EH (cell line): Measurements from ENCODE around the gene HCST.

Experiments
- DNase-seq: peaks from one replicate; pipeline ENCODE4 v3.0.0-alpha.2; 2015; ENCODE audit warnings: low read depth

HCST gene, protein sequence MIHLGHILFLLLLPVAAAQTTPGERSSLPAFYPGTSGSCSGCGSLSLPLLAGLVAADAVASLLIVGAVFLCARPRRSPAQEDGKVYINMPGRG

DNA sequence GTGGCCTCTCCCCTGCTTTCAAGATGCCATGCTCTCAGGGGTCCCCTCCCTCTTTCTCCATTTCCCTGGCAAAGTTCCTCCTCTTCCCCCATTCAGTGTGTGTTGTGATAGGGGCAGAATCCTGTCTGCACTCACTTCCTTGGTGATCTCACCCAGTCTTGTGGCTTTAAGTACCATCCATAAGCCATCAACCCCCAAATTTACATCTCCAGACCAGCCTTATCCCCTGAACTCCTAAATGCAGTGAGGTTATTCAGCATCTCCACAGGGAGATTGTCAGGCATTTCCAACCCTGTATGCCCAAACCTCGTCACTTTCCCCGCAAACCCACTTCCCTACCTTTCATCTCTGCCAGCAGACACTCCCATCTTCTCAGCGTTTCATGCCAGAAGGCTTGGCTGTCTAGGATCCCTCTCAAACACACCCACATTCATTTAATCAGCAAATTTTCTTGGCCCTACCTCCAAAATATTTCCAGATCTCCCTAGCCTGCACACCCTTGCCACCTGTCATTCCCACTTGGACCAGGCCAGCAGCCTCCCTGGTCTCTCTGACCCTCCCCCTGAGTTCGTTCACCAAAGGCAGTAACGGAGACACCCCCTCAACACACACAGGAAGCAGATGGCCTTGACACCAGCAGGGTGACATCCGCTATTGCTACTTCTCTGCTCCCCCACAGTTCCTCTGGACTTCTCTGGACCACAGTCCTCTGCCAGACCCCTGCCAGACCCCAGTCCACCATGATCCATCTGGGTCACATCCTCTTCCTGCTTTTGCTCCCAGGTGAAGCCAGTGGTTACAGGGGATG is at the start of gene HCST:
Gene HCST, plus strand, starts transcription at position 676 of the 808 bp plus-strand sequence. Its CDS starts 65 bp downstream, at position 741.
- DNase-seq: peak; percentile 76

DNA sequence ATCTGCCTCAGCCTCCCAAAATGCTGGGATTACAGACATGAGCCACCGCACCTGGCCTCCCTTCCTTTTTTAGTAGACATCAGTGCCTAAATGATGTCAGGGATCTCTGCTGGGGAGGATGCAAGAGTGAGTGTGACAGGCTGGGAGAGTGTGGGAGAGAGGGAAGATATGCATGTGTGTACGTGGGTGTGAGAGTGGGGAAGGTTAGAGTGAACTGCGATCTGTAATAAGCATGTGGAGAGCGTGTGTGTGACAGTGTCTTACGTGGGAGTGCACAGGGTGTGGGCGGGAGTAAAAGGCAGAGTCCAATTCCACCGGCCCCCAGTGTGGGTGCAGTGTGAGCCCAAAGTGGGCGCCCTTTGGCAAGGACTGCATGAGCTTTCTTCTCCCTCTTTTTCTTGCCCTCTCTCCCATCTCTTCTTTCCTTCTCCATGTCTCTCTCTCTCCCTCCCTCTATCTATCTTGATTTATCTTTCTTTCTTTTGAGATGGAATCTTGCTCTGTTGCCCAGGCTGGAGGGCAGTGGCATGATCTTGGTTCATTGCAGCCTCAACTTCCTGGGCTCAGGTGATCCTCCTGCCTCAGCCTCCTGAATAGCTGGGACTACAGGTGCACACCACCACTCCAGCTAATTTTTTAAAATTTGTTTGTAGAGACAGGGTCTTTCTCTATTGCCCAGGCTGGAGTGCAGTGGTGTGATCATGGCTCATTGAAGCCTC is 49.1 kb upstream of the HCST start:
- DNase-seq: no peak

DNA sequence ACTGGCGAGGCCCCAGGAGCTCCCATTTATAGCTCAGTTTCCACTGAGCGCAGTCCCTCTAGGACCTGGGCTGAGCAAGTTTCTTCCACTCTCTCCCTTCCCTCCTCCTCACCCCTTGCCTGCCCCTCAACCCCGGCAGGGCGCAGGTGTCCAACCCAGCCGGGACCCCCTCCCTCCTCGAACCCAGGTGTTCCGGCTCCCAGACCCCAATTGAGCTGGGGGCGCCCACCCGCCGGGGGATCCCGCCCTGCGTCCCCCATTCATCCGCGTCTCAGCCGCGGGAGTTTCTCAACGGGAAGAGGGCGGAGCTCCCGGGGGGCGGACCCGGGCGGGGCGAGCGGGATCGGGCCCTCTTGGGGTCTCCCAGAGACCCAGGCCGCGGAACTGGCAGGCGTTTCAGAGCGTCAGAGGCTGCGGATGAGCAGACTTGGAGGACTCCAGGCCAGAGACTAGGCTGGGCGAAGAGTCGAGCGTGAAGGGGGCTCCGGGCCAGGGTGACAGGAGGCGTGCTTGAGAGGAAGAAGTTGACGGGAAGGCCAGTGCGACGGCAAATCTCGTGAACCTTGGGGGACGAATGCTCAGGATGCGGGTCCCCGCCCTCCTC is 45.7 kb upstream of the HCST start, which contains the start of gene KIRREL2:
Gene KIRREL2, plus strand, starts transcription at position 366 of the 604 bp plus-strand sequence. Its CDS starts 209 bp downstream, at position 575.
- DNase-seq: no peak

DNA sequence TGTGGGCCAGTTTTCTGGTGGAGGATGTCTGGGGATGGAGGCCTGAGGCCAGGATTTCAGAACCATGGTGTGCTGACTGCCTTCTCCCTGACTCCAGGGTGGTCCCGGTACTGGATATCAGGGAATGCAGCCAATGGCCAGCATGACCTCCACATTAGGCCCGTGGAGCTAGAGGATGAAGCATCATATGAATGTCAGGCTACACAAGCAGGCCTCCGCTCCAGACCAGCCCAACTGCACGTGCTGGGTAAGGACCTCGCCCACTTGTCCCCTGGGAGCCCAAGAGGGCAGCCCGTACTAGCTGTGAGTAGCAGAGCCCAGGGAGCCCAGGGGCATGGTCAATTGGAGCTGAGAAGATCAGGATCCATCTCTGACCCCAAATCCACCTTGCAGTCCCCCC is 44.0 kb upstream of the HCST start:
- no peak for DNase-seq

DNA sequence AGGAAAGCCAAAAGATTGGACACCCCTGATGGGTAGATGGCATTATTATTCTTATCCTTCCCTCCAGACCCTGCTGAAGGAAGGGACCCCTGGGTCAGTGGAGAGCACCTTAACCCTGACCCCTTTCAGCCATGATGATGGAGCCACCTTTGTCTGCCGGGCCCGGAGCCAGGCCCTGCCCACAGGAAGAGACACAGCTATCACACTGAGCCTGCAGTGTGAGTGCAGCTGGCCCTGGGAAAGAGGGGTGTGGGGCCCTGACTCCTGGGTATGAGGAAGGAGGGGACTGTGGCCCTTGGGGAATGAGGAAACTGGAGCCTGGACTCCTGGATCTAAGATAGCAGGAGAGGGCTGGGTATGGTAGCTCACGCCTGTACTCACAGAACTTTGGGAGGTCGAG is 42.9 kb upstream of the HCST start:
- no peak for DNase-seq

DNA sequence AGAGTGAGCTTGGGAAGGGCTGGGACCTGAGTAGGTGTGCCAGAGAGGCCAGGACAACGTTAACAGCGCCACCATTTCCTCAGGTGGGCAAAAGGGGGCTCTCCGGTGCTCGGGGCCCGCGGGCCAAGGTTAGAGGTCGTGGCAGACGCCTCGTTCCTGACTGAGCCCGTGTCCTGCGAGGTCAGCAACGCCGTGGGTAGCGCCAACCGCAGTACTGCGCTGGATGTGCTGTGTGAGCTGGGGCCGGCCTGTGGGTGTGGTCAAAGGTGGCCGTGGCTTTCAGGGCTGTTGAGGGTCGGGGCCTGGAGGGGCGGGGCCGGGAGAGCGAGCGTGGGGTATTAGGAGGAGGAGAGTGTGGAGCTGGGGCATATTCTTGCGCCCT is 41.9 kb upstream of the HCST start:
- no peak for DNase-seq

DNA sequence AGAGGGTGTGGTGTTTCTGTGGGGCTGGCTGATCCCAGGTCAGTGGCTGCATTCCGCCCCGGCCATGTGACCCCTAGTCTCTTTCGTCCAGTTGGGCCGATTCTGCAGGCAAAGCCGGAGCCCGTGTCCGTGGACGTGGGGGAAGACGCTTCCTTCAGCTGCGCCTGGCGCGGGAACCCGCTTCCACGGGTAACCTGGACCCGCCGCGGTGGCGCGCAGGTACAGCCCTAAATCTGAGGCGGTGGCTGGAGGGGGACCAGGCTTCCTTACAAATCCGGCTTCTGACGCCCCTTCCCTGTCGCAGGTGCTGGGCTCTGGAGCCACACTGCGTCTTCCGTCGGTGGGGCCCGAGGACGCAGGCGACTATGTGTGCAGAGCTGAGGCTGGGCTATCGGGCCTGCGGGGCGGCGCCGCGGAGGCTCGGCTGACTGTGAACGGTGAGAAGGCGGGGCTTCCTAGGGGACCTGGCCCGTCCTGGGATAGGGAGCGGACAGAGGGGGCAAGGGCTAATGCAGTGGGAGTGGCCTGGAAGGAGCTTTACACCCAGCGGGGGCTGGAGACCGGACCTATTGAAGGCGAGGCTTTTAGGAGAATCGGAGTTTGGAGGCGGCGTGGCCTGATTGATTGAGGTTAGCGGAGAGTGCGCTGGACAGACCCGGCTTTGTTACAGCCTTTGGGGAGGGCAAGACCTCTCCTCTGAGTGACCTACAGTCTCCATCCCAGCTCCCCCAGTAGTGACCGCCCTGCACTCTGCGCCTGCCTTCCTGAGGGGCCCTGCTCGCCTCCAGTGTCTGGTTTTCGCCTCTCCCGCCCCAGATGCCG is 41.3 kb upstream of the HCST start:
- peak; percentile 16 for DNase-seq

DNA sequence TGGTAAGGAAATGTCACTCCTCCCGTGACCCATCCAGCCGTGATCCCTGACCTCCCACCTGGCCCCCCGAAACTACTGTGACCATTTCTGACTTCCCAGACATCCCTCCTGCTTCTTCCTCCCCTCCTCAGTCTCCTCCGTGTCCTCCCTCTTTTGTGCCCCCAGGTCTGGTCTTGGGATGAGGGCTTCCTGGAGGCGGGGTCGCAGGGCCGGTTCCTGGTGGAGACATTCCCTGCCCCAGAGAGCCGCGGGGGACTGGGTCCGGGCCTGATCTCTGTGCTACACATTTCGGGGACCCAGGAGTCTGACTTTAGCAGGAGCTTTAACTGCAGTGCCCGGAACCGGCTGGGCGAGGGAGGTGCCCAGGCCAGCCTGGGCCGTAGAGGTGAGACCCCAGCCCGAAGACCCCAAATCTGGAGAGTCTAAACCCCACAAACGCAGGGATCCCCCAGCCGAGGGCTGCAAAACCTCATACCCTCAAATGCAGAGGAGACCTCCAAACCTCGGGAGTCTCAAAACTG is 40.6 kb upstream of the HCST start:
- no peak for DNase-seq

DNA sequence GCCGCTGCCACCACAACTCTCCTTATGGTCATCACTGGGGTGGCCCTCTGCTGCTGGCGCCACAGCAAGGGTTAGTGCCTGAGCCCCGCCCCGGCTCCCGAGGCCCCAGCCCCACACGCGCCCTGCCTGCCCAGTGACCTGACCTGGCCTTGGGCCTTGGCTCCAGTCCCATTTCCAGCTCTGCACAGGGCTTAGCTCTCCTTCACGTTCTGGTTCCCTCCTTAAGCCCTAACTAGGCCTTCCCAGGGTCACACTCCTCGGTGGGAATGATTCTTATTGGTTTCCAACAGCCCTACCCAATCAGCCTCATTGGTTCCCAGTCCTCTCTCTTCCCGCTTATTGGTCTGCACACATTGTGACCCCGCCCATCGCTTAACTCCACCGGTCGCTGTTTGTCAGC is 39.8 kb upstream of the HCST start:
- DNase-seq: no peak

DNA sequence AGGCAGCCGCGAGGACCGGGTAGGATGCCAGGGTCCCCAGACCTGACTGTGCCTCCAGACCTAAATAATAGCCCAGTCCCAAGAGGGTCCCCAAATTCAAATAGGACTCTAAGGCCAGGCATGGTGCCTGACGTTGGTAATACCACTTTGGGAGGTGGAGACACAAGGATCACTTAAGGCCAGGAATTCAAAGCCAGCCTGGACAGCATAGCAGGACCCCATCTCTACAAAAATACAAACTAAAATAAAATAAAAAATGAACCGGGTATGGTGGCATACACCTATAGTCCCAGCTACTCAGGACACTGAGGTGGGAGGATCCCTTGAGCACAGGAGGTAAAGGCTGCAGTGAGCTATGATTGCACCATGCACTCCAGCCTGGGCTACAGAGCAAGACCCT is 39.3 kb upstream of the HCST start:
- DNase-seq: no peak

DNA sequence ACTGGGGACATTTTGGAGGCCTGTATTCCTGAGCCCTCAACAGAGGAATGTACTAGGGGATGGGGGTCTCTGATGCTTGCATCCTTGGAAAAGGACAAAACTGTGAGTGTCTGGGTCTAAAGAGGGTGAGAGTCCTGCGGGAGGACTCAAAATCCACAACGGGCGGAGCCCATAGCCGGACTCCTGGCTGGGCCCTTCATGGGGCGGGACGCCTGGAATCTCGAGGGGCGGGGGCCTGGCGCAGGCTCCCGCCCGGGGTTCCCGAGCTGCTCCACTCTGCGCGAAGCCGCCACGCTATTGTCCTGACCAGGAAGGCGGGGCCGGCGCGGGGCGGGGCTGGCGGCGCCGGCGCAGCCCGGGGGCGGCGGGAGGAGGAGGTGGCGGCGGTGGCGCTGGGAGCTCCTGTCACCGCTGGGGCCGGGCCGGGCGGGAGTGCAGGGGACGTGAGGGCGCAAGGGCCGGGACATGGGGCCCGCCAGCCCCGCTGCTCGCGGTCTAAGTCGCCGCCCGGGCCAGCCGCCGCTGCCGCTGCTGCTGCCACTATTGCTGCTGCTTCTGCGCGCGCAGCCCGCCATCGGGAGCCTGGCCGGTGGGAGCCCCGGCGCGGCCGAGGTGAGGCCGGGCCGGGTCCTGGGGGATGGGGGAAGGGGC is 34.0 kb upstream of the HCST start, which contains the start of gene APLP1:
Gene APLP1, plus strand, starts transcription at position 403 of the 651 bp plus-strand sequence. Its CDS starts 63 bp downstream, at position 466.
- peak; percentile 58 for DNase-seq

DNA sequence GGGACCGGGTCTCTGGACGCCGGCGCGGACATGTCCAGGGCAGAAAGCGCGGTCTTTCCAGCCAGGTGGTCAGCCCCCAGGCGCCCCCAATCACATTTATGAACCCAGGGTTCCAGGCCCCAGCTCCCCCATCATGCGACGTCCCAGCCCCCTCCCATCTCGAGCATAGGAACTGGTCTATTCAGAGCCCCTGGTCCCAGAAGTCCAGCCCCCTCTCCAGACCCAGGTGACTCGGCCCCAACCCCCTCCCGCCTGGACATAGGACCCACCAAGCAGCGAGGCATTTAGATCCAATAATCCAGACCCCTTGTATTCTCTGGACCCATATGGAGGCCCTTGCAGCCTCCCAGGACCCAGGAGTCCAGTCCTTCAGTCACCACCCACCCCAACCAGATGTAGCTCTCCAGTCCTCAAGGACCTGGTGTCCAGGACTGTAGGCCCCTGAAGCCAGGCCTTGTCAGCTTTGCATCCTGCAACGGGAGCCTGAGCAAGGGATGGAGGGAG is 33.5 kb upstream of the HCST start:
- DNase-seq: no peak

DNA sequence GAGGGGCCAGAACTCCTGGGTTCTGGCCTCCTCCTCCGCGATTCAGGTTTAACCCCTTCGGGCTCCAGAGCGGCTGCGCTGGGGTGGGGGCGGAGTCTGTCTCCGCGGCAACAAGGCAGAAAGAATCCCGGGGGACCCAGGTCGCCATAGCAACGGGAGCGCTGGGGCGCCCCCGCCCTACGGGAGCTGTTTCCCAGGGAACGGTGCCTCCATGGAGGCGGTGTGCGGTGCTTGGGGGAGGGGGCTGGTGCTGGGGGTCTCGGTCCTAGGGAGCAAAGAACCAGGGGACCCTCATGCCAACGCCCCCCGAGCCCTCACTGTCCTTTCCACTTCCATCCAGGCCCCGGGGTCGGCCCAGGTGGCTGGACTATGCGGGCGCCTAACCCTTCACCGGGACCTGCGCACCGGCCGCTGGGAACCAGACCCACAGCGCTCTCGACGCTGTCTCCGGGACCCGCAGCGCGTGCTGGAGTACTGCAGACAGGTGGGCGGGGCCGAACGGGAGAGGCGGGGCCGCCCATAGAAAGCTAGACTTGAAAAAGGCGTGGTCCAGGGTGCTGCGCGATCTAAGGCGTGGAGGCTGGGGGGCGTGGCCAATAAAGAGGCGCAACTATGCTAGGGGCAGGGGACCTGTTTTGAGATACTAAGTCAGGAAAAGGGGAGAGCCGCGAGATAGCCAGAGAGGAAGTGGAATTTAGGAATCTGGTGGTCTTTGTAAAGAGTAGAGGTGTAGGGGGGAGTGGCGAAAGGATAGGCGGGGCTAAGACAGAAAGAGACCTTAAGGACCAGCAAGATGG is 32.8 kb upstream of the HCST start:
- DNase-seq: peak; percentile 81

DNA sequence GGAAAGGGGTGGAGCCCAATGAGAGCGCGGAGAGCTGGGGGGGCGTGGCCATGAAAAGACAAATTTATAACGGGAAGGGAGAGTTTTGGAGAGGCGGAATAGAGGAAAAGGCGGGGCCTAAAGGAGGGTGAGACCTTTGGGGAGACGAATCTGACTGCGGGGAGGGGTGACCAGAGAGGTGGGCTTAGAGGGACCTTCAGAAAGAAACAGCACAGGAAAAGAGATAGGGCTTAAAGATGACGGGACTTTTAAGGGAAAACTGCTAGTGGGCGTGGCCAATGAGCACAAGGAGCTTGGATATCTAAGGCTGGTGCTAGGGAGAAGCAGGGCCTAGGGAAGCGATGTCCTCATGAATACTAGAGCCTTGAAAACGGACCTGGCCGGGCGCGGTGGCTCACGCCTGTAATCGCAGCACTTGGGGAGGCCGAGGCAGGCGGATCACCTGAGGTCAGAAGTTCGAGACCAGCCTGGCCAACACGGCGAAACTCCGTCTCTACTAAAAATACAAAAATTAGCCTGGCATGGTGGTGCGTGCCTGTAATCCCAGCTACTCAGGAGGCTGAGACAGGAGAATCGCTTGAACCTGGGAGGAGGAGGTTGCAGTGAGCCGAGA is 32.1 kb upstream of the HCST start:
- peak; percentile 73 for DNase-seq

DNA sequence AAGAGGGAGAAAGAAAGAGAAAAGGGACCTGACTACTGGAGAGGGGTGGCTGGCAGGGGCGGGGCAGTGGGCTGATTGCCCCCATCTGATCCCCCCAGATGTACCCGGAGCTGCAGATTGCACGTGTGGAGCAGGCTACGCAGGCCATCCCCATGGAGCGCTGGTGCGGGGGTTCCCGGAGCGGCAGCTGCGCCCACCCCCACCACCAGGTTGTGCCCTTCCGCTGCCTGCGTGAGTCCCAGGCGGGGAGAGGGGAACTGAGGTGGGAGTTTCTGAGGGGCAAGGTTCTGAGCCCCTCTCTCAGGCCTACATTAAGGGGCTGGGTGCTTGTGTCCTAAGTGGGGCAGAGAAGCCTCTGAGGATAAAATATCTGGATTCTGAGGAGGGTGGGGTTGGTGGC is 31.5 kb upstream of the HCST start:
- no peak for DNase-seq

DNA sequence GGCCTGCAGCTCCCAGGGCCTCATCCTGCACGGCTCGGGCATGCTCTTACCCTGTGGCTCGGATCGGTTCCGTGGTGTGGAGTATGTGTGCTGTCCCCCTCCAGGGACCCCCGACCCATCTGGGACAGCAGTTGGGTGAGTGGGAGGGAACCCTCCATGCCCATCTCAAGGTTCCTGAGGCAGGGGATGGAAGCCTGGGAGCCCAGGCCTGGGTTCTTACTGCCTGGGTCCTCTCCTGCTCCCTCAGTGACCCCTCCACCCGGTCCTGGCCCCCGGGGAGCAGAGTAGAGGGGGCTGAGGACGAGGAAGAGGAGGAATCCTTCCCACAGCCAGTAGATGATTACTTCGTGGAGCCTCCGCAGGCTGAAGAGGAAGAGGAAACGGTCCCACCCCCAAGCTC is 30.7 kb upstream of the HCST start:
- no peak for DNase-seq

DNA sequence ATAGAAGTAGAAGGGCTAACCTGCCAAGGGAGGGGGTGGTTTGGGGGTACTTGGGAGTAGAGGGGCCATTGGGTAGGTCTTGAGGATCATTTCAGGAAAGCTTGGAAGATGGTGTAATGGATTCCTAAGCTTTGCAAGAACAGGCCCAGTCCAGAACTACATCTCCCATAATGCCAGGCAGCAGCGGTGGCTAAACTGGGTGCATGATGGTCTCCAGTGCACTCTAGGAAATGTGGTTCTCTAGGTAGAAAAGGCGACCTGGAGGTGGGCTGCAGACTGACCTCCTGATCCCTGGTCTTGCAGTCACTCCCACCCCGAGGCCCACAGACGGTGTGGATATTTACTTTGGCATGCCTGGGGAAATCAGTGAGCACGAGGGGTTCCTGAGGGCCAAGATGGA is 30.1 kb upstream of the HCST start:
- no peak for DNase-seq

DNA sequence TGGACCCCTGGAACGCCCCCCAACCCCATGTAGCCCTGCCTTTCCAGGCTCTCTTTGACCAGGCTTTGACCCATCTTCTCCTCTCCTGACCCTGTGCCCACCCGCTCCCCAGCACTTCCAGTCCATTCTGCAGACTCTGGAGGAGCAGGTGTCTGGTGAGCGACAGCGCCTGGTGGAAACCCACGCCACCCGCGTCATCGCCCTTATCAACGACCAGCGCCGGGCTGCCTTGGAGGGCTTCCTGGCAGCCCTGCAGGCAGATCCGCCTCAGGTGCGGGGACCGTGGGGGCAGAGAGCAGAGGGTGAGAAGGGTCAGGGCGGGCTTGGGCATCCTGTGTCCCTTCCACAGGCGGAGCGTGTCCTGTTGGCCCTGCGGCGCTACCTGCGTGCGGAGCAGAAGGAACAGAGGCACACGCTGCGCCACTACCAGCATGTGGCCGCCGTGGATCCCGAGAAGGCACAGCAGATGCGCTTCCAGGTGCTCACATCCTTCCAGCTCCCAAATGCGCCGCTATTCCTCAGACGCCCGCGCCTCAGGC is 27.9 kb upstream of the HCST start:
- DNase-seq: no peak

DNA sequence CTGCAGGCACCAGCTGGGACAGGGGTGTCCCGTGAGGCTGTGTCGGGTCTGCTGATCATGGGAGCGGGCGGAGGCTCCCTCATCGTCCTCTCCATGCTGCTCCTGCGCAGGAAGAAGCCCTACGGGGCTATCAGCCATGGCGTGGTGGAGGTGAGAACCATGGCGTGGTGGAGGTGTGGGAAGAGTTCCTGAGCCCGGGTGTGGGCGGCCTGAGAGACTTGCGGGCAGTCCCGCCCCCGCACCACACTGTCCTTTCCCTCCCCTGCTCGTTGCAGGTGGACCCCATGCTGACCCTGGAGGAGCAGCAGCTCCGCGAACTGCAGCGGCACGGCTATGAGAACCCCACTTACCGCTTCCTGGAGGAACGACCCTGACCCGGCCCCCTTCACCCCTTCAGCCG is 23.3 kb upstream of the HCST start:
- DNase-seq: no peak
